Measurements from ENCODE around the gene VILL.

- TF ChIP-seq, protein P1, sequence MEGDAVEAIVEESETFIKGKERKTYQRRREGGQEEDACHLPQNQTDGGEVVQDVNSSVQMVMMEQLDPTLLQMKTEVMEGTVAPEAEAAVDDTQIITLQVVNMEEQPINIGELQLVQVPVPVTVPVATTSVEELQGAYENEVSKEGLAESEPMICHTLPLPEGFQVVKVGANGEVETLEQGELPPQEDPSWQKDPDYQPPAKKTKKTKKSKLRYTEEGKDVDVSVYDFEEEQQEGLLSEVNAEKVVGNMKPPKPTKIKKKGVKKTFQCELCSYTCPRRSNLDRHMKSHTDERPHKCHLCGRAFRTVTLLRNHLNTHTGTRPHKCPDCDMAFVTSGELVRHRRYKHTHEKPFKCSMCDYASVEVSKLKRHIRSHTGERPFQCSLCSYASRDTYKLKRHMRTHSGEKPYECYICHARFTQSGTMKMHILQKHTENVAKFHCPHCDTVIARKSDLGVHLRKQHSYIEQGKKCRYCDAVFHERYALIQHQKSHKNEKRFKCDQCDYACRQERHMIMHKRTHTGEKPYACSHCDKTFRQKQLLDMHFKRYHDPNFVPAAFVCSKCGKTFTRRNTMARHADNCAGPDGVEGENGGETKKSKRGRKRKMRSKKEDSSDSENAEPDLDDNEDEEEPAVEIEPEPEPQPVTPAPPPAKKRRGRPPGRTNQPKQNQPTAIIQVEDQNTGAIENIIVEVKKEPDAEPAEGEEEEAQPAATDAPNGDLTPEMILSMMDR (IDR thresholded peaks at IDR 0.05), result no peak
- TF ChIP-seq POLR2A (IDR thresholded peaks at IDR 0.05), result no peak
Observed at GRCh38 chr3:38009807-38010591, 19.4 kb downstream of the VILL start.

Measured in adrenal gland (tissue), 5 donors.